ENCODE measurements around the gene DSTYK.

DNA sequence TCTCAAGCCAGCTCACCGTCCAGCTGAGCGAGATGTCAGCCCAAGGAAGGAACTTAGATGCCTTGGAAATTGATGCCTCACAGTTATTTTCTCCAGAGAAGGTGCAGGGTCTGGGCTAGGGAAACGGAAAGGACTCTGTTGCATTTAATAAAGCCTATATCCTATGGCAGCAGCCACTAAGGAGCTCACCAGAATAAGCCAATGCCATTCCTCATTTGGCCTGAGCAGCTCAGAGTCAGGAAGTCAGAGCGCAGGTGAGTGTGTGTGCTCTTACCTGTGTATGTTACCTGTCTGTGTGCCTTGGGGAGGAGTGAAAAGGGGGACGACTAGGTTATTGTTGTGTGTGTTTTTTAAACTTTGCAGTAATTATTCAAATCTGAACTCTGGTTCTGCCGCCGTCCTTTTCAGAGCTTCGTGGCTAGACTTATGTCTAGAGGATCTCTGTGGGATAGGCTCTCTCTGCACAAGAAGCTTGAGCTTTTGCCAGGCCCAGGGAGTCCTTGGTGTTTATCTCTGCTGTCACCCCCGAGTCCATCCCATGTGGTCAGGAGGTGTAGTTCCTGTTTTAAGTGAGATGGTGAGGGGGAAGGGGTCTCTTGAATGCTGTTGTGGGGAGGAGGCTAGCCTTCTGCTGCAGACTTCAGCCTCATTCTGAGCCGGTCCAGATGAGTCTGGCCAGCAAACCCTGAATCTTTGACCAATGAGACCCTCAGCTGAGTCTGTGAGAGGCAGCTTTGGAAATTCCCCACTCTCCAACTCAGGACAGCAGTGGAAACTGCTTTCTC is 18.6 kb upstream of the DSTYK start:
- no peak for TF ChIP-seq EP300 (IDR thresholded peaks at IDR 0.05; ENCODE audit: low read depth)
- TF ChIP-seq, protein P1, sequence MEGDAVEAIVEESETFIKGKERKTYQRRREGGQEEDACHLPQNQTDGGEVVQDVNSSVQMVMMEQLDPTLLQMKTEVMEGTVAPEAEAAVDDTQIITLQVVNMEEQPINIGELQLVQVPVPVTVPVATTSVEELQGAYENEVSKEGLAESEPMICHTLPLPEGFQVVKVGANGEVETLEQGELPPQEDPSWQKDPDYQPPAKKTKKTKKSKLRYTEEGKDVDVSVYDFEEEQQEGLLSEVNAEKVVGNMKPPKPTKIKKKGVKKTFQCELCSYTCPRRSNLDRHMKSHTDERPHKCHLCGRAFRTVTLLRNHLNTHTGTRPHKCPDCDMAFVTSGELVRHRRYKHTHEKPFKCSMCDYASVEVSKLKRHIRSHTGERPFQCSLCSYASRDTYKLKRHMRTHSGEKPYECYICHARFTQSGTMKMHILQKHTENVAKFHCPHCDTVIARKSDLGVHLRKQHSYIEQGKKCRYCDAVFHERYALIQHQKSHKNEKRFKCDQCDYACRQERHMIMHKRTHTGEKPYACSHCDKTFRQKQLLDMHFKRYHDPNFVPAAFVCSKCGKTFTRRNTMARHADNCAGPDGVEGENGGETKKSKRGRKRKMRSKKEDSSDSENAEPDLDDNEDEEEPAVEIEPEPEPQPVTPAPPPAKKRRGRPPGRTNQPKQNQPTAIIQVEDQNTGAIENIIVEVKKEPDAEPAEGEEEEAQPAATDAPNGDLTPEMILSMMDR (IDR thresholded peaks at IDR 0.05) = no peak
